ENCODE data around the gene RELN.
"Not testable (repeated sequence)": the region's sequence is repeated elsewhere in the genome, so short reads cannot be mapped to it uniquely, and the experiment has no call there.

Gene RELN

DNA sequence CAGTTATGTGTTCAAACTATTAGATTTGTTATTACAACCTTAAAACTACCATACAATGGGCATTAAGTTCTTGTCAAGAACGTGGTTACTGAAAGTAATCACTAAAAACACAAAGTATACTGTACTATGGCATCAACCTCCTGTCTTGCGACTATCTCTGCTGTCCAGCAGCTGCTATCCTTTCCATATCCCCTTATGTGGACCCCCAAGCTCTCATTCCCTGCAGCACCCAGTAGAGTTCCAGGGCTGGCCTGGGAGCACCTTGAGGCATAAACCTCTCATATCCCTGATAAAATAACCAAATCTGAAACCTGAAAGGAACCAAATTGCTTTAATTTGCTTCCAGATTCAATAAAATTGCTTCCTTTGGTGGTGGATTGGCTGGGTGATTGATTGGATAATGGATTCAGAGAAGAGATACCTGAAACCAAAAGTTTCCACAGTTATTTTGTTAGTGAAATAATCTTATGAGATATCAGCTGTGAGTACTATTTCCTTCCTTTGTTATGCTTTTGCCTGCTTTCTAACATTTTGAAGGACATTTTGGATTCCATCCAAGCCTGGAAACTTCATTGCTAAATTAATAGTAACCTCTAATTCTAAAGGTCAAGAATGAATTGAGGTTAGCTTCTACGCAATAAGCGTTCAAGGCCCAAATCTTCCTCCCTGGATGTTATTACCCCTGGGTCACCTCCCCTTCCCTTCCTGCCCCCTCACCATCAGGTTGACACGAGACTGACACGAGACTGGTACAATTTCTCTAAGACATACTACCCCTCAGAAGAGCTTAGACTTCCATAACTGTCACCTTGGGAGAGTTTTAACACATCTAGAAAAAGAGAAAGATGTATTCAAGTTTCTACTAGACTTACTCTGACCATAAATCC is 48.8 kb downstream of the RELN start:
- DNase-seq, result no peak

DNA sequence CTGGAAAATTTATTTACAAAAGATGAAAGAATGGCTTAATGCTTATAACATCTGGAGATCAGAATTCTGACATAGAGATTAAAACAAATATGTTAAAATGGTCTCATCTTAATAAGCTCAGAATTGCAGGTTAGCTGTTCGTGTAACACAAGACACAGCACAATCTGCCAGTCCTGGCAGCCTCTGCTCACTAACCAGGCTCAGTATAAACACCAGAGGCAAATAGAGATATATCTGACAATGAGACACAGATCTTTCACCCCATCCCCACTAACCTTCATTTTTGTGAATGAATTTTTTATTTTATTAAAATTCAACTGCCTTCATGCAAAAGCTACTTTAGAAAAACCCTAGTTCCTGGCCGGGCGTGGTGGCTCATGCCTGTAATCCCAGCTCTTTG is 51.8 kb downstream of the RELN start:
- no peak for DNase-seq

- no peak for DNase-seq
These were observed 52.9 kb downstream of the RELN start for GRCh38 chr7:103936558-103936957.

DNA sequence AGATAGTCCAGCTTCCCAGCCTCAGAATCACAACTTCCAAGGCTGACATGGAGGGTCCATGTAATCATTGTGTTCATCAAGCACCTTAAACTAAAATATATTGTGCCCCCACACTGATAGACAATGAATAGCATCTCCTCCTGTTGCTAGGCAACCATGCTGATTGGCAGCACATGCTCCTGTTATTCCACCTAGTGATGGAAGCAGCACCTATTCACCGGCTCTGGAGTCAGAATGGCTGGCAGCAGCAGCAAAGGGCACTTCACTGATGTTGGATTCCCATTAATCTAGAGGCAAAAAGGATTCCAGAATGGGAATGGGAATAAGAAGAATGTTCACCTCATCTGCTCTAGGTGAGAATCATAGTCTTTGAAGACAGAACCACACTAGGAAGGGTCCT is 55.0 kb downstream of the RELN start:
- no peak for DNase-seq

DNA sequence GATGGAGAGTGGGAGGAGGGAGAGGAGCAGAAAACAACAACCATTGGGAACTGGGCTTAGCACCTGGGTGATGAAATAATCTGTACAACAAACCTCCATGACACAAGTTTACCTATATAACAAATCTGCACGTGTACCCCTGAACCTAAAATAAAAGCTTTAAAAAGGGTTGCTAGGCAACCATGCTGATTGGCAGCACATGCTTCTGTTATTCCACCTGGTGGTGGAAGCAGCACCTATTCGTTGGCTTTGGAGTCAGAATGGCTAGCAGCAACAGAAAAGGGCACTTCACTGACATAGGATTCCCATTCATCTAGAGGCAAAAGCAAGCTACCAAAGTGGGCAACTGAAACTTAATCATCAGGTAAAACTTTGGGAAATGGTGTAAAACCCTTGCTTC is 57.1 kb downstream of the RELN start:
- no peak for DNase-seq

DNA sequence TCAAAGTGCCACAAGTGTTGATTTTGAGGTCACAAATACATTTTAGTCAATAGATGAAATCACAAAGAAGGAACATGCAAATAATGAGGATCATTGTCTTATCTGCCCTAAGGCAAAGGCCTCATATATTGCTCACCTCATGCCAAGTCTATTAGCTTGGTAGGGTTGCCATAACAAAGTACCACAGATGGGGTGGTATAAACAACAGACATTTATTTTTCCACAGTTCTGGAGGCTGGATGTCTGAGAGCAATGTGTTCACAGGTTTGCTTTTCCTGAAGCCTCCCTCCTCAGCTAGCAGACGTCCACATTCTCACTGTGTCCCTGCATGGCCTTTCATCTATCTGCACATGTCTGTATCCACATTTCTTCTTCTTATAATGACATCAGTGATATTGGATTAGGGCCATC is 59.6 kb downstream of the RELN start:
- DNase-seq, result no peak

- DNase-seq, result no peak
These were observed 60.9 kb downstream of the RELN start for GRCh38 chr7:103928581-103928980.

DNA sequence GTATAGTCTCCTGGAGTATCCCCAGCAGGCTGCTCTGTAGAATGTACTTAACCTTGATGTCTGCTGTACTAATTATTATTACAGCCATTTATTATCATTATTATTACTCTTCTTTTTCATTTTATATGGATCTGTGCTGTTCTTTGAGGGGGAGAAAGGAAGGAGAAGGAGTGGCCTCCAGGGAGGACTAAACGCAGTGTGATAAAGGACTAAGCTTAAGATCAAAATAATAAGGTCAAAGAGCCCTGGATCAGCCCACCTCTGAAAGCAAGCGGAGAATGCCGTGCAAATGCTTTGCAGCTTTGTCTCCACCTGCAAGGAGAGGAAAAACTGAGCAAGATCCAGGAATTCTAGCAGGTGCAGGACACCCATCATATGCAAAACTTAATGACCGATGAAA is 65.3 kb downstream of the RELN start:
- DNase-seq, result no peak

- no peak for DNase-seq
These were observed 67.1 kb downstream of the RELN start for GRCh38 chr7:103922407-103922806.

DNA sequence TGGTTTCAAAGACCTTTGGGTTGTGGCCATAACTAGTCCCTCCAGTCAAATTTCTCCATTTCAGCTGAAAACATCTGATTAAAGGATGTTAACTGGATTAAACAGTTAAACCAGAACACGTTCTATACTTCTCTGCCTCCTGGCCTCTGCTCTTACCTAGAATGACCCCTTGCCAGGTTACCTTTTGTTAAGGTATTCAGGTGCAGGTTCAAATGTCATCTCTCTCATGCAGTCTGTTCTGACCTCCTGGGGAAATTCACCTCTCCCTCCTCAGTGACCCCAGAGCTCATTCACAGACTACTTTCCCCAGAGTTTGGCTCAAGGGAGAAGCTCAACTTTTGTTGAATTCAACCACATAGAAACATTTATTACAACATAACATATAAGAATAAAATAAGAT is 67.8 kb downstream of the RELN start:
- DNase-seq, result no peak

DNA sequence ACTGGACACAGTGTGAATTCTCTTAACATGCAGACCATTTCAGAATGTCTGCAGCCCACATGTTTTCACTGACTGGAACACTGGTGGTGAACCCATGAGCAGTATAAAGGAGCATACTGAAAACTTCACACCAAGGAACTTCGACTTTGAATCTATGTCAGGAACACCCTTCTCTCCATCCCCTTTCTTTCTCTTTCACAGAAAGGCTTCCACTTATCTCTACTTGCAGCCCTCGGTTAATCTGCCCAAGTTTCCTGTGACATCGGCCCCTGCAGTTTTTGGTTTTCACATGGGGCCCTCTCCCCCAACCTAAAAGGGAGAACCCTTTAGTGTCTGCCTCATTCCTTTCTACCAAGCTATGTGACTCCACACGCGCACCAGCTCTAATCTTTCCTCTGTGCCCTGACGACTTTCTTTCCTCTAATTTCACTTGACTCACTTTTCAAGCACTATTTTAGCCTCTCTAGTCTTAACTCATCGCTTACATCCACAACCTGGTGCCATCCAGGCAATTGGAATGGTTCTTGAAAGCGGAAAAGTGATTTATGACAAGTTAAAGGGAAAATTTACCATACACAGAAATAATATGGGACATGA is 70.1 kb downstream of the RELN start:
- DNase-seq, result no peak

GRCh38 chr7:103918631-103919271 is 70.7 kb downstream of the RELN start:
- no peak for DNase-seq

- no peak for DNase-seq
These were observed 73.6 kb downstream of the RELN start for GRCh38 chr7:103915680-103916357.

DNA sequence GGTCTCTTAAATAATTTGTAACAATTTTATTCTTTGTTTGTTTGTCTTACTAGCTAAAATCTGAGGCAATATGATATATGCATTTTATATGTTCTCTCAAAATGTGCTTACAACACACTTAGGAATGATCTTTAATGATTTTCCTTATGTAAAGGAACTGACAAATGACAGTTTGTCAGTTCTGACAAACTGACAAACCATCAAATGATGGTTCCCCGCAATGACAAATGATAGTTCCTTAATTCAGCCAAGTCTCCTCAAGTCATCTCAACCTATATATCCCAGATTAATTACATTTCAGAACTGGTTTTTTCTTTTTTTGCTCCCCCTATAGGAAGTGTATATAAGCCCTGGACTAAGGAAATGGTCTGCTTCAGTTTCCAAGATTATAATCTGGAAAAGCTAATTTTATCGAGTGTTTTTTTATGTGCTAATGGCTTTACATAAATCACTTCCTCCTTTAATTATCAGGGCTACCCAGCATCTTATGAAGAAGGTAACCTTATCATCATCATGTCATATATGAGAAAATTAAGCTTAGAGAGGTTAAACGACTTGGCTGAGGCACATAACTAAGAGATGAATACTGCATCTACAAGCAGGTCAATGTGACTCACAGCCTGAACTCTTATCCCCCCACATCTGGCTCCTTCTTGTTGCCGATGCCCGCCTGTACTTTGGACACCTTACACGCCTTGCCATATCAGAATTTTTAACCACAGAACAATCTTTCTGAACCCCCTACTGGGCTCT is 75.1 kb downstream of the RELN start:
- no peak for DNase-seq

- no peak for DNase-seq
These were observed 76.4 kb downstream of the RELN start for GRCh38 chr7:103912891-103913605.

DNA sequence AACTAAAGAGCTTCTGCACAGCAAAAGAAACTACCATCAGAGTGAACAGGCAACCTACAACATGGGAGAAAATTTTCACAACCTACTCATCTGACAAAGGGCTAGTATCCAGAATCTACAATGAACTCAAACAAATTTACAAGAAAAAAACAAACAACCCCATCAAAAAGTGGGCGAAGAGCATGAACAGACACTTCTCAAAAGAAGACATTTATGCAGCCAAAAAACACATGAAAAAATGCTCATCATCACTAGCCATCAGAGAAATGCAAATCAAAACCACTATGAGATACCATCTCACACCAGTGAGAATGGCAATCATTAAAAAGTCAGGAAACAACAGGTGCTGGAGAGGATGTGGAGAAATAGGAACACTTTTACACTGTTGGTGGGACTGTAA is 78.4 kb downstream of the RELN start:
- DNase-seq, result not testable (repeated sequence)

DNA sequence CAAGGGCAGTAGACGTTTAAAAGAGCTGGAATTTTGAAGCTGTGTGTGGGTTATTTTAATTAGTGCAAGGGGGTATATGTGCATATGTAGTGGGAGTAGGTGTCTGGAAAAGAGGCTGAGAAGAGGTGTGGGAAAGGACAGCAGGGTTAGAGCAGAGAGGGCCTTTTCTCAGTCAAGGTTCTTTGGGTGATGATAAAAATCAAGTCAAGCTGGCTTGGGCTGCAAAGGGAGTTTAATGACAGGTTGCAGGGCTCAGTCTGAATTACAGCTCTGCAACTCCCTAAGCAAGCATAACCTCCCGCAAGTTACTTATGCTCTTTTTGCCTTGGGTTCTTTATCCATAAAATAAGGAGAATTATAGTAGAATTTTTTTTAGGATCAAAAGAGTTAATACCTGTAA is 83.5 kb downstream of the RELN start:
- DNase-seq, result no peak

GRCh38 chr7:103902917-103903316 is 86.5 kb downstream of the RELN start:
- DNase-seq, result no peak

- DNase-seq, result not testable (repeated sequence)
These were observed 92.6 kb downstream of the RELN start for GRCh38 chr7:103896826-103897225.

DNA sequence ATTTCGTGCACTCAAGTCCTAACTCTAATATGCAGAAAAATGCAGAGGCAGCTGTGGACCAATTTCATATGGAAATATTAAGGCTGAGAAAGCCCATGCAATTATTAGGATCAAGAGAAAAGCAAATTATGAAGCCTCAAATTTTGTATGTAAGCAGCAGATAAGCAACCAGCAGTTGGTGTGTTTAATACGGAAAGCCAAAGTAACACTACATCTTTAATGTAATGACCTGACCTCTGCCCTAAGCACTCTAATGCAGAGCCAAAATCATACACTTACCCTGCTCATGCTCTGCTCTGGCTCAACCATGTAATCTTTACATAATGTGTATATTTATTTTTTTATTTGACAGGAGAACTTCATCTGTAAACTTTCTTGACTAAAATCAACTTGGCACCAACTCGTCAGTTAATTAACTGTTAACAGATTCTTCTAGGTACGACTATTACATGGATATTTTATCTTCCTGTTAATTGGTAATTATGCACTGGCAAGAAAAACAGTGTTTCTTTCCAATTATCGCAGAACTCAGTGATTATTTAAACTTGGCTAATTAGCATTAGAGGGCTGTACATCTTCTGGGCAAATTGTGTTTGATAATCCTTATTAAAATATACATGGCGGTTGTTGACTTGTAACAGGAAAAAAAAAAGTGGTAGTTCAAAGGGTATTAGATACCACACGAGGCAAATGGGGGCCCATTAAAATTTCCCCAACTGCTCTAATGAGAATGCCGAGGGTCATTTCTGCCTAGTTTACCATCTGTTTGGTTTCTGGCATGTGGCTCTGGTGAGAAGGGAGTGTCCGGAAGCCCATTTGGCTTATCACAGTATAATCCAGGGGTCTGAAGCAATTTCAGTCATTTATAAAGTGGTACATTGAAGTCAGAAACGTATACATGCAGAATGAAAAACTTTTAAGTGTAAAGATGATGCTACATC is 94.5 kb downstream of the RELN start:
- no peak for DNase-seq

- DNase-seq, result no peak
These were observed 96.1 kb downstream of the RELN start for GRCh38 chr7:103893350-103893749.

Measured in stimulated activated CD8-positive, alpha-beta memory T cell treated with anti-CD3 and anti-CD28 coated beads, Interleukin-4, amount 100 ng/mL, for 48 hours (primary cell).